ENCODE data around the gene BORCS6. TPM values are rescaled to one million over a fixed set of nuclear protein-coding genes. Genes with fewer than 3 reads are reported as not detected.
A peak's percentile ranks its signal among the peaks of the same experiment; 100 is the strongest.

The BORCS6 gene
- total and polyA plus RNA-seq, 2 of the 13 experiments (the other 11 are each of a cell fraction or from before 2014, with no cell fraction given): 2.0 to 5.1 TPM

DNA sequence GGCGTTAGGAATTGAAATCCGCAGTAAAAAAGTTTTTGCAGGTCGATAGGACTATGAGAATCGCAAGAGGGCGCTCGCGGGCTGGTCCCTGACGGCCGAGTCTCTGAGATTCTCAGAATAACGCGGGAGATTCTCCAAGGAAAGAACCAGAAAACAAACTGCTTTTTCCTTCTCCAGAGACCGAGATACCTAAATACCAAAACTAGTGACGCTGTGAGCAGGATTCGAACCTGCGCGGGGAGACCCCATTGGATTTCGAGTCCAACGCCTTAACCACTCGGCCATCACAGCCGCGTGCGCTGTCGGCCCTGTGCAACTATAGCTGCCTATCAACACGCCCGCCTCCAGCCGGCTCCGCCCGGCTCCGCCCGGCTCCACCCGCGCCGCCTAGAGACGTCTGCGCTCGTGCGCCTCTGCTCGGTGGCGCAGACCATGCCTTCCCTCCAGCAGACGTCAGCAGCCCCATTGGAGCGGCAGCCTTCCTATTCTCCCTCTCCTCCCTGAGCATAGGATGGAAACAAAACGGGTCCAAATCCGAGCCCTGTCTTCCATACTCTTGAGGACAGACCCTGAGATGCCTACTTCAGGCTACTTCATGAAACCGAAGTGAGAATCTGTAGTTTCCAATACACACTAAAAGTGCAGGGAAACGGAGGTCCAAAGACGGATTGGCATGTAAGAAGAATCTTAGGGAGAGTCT lies 51.2 kb downstream of the BORCS6 start (continued):
- TF ChIP-seq, protein P1, sequence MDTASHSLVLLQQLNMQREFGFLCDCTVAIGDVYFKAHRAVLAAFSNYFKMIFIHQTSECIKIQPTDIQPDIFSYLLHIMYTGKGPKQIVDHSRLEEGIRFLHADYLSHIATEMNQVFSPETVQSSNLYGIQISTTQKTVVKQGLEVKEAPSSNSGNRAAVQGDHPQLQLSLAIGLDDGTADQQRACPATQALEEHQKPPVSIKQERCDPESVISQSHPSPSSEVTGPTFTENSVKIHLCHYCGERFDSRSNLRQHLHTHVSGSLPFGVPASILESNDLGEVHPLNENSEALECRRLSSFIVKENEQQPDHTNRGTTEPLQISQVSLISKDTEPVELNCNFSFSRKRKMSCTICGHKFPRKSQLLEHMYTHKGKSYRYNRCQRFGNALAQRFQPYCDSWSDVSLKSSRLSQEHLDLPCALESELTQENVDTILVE (CRISPR knock-in tag; IDR thresholded peaks at IDR 0.05): no peak
- TF ChIP-seq ZNF564 (CRISPR knock-in tag; IDR thresholded peaks at IDR 0.05) (peak; percentile 64; the same call in 1 of the 2 replicates), NR2F2 (IDR thresholded peaks at IDR 0.05; ENCODE audit: borderline replicate concordance, low read depth) (no peak), RFX1 (IDR thresholded peaks at IDR 0.05) (no peak), MAFF (IDR thresholded peaks at IDR 0.05; ENCODE audit: low read depth, low read length) (no peak), AHR (CRISPR knock-in tag; IDR thresholded peaks at IDR 0.05) (no peak; the same call in 1 of the 2 replicates), ZNF343 (CRISPR knock-in tag; IDR thresholded peaks at IDR 0.05) (no peak), ZNF234 (CRISPR knock-in tag; conservative IDR thresholded peaks at IDR 0.05) (no peak), ZNF510 (CRISPR knock-in tag; IDR thresholded peaks at IDR 0.05; ENCODE audit: low read depth) (no peak), ZNF775 (CRISPR knock-in tag; IDR thresholded peaks at IDR 0.05; ENCODE audit: borderline replicate concordance) (no peak), PPARG (CRISPR knock-in tag; conservative IDR thresholded peaks at IDR 0.05) (peak; percentile 16), PITX1 (CRISPR knock-in tag; IDR thresholded peaks at IDR 0.05) (peak; percentile 76), HOXD1 (CRISPR knock-in tag; IDR thresholded peaks at IDR 0.05) (no peak), DPF2 (CRISPR knock-in tag; IDR thresholded peaks at IDR 0.05; ENCODE audit: borderline replicate concordance, low read depth) (no peak), FOSL2 (CRISPR knock-in tag; IDR thresholded peaks at IDR 0.05) (peak; percentile 45), XBP1 (CRISPR knock-in tag; IDR thresholded peaks at IDR 0.05) (no peak)
- TF ChIP-seq, protein P2, sequence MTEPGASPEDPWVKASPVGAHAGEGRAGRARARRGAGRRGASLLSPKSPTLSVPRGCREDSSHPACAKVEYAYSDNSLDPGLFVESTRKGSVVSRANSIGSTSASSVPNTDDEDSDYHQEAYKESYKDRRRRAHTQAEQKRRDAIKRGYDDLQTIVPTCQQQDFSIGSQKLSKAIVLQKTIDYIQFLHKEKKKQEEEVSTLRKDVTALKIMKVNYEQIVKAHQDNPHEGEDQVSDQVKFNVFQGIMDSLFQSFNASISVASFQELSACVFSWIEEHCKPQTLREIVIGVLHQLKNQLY (CRISPR knock-in tag; IDR thresholded peaks at IDR 0.05): no peak
- TF ChIP-seq, protein P3, sequence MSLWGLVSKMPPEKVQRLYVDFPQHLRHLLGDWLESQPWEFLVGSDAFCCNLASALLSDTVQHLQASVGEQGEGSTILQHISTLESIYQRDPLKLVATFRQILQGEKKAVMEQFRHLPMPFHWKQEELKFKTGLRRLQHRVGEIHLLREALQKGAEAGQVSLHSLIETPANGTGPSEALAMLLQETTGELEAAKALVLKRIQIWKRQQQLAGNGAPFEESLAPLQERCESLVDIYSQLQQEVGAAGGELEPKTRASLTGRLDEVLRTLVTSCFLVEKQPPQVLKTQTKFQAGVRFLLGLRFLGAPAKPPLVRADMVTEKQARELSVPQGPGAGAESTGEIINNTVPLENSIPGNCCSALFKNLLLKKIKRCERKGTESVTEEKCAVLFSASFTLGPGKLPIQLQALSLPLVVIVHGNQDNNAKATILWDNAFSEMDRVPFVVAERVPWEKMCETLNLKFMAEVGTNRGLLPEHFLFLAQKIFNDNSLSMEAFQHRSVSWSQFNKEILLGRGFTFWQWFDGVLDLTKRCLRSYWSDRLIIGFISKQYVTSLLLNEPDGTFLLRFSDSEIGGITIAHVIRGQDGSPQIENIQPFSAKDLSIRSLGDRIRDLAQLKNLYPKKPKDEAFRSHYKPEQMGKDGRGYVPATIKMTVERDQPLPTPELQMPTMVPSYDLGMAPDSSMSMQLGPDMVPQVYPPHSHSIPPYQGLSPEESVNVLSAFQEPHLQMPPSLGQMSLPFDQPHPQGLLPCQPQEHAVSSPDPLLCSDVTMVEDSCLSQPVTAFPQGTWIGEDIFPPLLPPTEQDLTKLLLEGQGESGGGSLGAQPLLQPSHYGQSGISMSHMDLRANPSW (CRISPR knock-in tag; IDR thresholded peaks at IDR 0.05; ENCODE audit: borderline replicate concordance): no peak; the same call in 1 of the 2 replicates
- TF ChIP-seq, protein P4, sequence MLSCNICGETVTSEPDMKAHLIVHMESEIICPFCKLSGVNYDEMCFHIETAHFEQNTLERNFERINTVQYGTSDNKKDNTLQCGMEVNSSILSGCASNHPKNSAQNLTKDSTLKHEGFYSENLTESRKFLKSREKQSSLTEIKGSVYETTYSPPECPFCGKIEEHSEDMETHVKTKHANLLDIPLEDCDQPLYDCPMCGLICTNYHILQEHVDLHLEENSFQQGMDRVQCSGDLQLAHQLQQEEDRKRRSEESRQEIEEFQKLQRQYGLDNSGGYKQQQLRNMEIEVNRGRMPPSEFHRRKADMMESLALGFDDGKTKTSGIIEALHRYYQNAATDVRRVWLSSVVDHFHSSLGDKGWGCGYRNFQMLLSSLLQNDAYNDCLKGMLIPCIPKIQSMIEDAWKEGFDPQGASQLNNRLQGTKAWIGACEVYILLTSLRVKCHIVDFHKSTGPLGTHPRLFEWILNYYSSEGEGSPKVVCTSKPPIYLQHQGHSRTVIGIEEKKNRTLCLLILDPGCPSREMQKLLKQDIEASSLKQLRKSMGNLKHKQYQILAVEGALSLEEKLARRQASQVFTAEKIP (CRISPR knock-in tag; IDR thresholded peaks at IDR 0.05; ENCODE audit: borderline replicate concordance): no peak
- TF ChIP-seq, protein P5, sequence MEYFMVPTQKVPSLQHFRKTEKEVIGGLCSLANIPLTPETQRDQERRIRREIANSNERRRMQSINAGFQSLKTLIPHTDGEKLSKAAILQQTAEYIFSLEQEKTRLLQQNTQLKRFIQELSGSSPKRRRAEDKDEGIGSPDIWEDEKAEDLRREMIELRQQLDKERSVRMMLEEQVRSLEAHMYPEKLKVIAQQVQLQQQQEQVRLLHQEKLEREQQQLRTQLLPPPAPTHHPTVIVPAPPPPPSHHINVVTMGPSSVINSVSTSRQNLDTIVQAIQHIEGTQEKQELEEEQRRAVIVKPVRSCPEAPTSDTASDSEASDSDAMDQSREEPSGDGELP (IDR thresholded peaks at IDR 0.05; ENCODE audit: borderline replicate concordance, low read depth): peak; percentile 32; the same call in 1 of the 2 replicates
- TF ChIP-seq, protein P6, sequence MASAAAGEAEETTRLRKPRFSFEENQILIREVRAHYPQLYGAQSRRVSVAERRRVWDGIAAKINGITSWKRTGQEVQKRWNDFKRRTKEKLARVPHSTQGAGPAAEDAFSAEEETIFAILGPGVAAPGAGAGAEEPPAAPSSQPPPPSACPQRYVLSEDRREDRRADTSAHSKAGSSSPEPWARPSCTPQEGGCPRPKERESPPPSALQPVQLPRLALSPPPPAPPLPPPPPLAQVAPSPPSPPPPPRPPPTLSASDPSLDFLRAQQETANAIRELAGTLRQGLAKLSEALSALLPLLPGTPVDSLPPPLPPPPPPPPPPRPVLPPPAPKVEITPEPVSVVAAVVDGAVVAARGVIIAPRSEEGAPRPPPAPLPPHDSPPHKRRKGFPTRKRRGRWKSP (CRISPR knock-in tag; IDR thresholded peaks at IDR 0.05): peak; percentile 94
- TF ChIP-seq, protein P7, sequence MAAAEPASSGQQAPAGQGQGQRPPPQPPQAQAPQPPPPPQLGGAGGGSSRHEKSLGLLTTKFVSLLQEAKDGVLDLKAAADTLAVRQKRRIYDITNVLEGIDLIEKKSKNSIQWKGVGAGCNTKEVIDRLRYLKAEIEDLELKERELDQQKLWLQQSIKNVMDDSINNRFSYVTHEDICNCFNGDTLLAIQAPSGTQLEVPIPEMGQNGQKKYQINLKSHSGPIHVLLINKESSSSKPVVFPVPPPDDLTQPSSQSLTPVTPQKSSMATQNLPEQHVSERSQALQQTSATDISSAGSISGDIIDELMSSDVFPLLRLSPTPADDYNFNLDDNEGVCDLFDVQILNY (CRISPR knock-in tag; conservative IDR thresholded peaks at IDR 0.05): no peak

All from HepG2 (cell line).